ENCODE data around the gene ASMTL.
"Not testable (repeated sequence)": the region's sequence is repeated elsewhere in the genome, so short reads cannot be mapped to it uniquely, and the experiment has no call there.

ASMTL gene

DNA sequence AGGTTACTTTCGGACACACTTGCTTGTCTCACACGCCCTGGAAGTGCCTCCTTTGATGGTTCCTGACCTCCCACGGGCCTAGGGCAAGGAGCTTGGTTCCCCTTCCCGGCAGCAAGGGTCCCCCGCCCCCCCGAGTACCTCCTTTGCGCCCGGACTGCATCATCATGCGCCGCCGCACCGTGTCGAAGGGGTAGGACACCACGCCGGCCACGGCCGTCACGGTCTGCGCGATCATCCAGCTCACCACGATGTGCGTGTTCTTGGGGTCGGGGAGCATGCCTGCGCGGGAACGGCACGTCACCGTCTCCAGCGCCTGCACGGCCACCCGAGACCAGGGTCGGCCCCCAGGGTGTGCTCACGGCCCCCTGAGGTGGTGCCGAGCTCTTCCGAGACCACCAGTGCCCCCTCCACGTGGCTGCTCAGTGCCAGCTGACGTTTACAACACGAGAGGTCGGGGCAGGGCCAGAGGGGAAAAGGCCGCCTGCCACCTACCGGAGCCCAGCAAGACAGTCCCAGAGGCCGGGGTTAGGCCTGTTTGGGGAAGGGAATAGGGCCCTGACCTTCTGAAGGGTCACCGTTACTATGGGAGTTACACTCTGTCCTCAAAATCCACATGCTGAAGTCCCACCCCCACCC, 65.5 kb downstream of the ASMTL start:
- no peak for DNase-seq (ENCODE audit: low read depth in 2 of 2)

DNA sequence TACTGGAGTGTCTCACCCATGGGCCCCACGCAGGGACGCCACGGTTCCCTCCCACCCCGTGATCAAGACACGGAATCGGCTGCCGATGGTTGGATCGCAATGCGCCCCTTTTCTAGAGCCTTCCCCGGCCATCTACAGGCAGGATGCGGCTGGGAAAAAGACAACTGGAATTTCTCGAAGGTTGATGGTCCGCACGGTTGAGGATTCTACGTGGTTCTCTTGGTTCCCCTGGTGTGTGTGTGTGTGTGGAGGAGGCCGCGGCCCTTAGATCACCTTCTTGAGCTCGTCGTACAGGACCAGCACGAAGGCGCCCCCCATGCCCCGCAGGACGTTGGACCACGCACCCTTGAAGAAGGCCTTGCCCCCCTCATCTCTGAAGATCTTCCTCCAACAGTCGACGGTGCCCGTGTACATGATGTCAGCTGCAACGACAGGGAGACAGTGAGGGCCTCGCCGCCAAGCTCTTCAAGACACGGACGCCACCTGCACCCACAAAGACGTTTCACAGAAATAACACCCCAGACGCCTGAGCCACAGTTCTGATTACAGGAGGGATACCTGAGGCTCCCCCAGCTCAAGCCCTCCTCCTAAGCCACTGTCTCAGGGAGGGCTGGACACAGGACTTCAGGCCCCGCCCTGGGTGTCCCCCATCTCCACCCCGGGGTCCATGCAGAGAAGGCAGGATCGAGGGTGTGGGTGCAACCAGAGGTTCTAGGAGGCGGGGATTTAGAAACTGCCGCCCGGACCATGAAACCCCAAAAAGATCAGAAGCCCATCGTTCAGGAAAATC, 66.2 kb downstream of the ASMTL start:
- no peak for DNase-seq (ENCODE audit: low read depth in 2 of 2)

DNA sequence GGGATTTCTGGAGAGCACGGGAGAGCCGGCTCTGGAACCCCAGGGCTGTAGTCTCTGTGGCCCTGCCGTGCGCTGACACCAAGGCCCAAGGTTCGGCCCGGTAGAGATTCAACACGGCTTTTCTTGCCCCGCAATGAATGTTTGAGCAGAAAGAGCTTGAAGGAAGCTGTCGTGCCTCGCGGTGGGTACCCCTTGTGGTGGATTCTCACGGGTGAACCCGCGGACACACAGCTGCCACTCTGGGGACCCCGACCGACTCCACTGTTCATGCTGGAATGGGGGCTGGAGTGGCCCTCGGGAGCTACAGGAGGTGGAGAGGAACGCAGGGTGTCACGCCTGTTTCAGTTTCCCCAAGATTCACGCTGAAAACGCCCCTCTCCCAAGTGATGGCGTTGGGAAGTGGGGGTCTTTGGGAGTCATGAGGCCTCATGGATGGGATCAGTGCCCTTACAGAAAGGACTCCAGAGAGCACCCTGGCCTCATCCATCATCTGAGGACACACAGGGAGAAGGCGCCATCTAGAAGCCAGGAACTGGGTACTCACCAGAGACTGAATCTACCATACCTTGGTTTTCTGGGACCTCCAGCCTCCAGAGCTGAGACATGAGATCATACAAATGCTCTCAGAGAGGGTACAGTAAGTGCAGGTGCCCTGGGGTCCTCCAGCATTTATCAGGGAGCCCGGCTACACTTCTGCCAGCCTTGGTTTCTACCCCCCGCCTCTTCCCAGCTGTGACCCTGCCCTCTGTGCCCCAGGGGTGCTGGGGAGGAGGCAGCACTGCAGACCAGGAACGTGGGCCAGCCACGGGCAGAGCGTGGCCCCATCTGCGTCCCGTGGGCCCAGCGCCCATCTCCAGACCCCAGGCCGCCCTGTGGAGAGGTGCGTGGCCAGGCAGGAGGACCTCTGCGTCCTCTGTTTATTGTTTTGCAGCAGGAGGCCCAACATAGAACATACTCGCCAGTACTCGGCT, 67.2 kb downstream of the ASMTL start:
- no peak for DNase-seq (ENCODE audit: low read depth in 2 of 2)

DNA sequence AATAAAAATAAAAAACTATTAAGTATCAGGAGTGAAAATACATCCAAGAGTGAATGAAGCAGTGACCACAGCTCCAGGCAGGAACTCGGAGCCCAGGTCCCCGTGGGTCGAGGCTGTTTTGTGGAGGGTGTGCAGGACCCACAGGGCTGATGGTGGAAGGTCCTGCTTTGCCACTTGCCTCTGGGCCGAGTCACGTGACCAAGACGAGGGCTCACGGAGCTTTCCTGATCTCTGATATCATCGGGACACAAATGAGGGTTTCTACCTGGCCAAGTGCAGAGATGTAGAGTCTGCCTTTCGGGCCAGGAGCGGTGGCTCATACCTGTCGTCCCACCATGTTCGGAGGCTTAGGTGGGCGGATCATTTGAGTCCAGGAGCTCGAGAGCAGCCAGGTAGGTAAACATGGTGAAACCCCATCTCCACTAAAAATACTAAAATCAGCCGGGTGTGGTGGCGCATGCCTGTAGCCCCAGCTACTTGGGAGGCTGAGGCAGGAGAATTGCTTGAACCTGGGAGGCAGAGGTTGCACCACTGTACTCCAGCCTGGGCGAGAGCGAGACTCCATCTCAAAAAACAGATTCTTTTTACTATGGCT, 68.0 kb downstream of the ASMTL start:
- no peak for DNase-seq (ENCODE audit: low read depth in 2 of 2)

DNA sequence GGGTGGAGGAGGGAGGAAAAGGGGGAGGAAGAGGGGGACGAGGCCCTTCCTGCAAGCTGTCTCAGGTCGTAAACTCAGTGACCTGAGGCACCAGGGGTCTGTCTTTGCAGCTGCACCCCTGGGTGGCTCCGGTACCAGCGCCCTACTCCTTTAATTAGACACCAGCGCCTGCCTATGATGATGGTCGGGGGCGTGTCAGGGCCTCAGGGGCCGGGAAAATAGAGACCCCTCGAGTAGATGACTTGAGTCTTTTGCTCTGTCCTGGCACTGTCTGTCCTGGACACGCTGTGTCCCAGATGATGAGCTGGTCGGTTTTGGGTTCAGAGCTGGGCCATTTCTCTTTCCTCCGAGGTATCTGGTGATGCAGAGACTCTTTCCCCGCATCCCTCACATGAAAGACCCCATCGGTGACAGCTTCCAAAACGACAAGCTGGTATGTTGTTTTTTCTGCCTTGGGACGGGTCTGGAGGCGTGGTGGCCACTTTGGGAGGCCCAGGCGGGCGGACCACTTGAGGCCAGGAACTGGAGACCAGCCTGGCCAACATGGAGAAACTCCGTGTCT, 72.0 kb downstream of the ASMTL start:
- DNase-seq (ENCODE audit: low read depth in 2 of 2), result no peak

DNA sequence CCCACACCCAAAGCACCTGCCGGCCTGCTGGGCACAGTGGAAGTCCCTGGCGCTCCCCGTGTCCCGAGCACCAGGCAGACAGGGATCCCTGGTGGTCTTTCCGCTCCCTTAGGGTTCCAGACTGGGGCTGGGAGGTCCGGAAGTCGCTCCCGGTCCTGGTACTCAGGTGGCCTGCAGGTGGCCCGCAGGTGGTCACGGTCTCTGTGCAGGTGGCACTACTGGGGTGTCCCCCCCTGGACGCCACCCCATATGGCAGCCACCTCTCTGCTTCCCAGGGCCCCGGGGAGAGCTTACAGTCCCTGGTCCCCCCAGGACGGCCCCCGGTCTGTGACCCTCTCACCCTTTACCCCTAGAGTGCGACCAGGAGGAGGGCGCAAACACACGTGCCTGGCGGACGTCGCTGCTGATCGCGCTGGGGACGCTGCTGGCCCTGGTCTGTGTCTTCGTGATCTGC, 74.4 kb downstream of the ASMTL start:
- DNase-seq (ENCODE audit: low read depth in 2 of 2), result no peak

DNA sequence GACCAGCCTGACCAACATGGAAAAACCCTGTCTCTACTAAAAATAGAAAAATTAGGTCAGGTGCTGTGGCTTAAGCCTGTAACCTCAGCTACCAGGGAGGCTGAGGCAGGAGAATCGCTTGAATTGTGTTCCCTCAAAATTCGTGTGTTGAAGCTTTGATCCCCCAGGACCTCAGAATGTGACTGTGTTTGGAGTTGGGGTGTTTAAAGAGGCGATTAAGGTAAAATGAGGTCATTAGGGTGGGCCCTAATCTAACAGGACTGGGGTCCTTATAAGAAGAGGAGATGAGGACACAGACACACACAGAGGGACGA, 84.4 kb downstream of the ASMTL start:
- DNase-seq (ENCODE audit: low read depth in 2 of 2), result no peak

DNA sequence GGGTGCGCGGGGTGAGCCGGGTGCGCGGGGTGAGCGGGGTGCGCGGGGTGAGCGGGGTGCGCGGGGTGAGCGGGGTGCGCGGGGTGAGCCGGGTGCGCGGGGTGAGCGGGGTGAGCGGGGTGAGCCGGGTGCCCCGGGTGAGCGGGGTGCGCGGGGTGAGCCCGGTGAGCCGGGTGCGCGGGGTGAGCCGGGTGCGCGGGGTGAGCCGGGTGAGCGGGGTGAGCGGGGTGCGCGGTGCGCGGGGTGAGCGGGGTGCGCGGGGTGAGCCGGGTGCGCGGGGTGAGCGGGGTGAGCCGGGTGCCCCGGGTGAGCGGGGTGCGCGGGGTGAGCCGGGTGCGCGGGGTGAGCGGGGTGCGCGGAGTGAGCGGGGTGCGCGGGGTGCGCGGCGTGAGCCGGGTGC, 86.3 kb downstream of the ASMTL start:
- not testable (repeated sequence) for DNase-seq (ENCODE audit: low read depth in 2 of 2)

DNA sequence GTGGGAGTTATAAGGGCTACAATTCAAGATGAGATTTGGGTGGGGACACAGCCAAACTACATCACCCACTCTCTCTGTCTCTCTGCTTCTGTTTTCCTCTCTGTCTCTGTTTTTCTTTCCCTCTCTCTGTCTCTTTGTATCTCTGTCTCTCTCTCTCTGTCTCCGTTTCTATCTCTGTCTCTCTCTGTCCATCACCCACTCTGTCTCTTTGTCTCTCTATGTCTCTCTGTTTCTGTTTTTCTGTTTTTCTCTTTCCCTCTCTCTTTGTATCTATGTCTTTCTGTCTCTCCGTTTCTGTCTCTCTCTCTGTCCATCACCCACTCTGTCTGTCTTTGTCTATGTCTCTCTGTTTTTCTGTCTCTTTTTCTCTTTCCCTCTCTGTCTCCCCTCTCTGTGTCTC, 90.8 kb downstream of the ASMTL start:
- DNase-seq (ENCODE audit: low read depth in 2 of 2), result no peak

DNA sequence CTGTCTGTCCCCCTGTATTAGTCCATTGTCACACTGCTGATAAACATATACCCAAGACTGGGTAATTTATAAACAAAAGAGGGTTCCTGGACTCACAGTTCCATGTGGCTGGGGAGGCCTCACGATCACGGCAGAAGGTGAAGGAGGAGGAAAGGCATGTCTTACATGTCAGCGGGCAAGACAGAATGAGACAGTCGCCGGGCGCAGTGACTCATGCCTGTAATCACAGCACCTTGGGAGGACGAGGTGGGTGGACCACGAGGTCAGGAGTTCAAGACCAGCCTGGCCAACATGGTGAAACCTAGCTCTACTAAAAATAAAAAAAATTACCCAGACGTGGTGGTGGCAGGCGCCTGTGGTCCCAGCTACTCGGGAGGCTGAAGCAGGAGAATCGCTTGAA, 91.4 kb downstream of the ASMTL start:
- no peak for DNase-seq (ENCODE audit: low read depth in 2 of 2)

DNA sequence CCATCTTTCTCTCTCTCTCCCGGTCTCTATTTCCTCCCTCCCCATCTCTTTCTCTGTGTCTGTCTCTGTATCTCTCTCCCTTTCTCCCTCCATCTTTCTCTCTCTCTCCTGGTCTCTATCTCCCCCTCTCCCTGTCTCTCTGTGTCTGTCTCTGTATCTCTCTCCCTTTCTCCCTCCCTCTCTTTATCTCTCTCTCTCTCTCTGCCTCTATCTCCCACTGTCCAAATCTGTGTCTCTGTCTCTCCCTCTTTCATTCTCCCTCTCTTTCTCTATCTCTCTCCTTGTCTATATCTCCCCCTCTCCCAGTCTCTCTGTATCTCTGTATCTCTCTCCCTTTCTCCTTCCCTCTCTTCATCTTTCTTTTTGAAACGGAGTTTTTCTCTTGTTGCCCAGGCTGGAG, 92.5 kb downstream of the ASMTL start:
- DNase-seq (ENCODE audit: low read depth in 2 of 2), result no peak

DNA sequence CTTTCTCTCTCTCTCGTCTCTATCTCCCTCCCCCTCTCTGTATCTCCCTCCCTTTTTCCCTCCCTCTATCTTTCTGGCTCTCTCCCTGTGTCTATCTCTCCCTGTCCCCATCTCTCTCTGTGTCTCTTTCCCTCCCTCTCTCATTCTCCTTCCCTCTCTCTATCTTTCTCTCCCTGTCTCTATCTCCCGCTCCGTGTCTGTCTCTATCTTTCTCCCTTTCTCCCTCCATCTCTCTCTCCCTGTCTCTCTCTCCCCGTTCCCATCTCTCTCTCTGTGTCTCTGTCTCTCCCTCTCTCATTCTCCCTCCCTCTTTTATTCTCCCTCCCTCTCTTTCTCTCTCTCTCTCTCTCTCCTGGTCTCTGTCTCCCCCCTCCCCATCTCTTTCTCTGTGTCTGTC, 93.2 kb downstream of the ASMTL start:
- no peak for DNase-seq (ENCODE audit: low read depth in 2 of 2)

DNA sequence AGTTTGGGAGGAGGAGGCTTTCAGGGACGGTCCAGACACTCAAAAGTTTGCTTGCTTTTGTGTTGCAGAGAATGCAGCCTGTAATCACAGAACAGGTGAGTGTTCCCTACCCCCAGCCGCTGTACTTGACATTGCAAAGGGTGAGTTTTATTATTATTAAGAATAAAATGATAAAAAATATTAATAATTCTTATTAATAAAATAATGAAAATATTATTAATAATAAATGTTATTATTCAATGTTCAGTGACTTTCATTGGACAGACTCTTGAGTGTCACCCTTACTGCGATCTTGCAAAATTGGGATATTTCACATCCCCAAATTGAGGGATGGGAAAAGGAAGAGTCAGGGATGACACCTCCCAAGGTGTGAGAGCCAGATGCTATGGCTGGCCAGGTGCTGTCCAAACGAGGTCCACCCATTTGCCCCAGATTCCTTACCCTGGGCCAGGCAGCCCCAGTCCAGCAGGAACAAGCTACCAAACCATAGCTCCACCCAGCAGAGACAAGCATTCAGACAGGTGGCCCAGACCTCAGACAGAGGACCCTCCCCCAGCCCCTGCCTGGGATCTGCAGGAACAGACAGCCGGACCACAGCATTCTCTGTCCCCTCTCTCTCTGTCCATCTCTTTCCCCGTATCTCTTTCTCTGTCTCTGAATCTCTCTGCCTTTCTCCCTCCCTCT, 93.8 kb downstream of the ASMTL start:
- no peak for DNase-seq (ENCODE audit: low read depth in 2 of 2)

DNA sequence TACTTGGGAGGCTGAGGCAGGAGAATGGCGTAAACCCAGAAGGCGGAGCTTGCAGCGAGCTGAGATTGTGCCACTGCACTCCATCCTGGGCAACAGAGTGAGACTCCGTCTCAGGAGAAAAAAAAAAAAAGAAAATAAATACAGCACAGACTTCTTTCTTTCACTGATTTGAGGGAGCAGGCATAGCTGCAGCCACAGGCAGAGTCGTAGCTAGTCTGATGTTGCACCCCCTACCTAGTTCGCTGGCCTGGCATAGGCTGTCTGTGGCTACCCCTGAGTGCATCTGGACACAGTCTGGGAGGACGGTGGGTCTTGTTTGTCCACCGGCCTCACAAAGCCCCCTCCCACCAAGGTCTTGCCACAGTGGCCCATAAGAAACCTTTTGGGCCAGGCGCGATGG, 94.7 kb downstream of the ASMTL start:
- DNase-seq (ENCODE audit: low read depth in 2 of 2), result no peak

DNA sequence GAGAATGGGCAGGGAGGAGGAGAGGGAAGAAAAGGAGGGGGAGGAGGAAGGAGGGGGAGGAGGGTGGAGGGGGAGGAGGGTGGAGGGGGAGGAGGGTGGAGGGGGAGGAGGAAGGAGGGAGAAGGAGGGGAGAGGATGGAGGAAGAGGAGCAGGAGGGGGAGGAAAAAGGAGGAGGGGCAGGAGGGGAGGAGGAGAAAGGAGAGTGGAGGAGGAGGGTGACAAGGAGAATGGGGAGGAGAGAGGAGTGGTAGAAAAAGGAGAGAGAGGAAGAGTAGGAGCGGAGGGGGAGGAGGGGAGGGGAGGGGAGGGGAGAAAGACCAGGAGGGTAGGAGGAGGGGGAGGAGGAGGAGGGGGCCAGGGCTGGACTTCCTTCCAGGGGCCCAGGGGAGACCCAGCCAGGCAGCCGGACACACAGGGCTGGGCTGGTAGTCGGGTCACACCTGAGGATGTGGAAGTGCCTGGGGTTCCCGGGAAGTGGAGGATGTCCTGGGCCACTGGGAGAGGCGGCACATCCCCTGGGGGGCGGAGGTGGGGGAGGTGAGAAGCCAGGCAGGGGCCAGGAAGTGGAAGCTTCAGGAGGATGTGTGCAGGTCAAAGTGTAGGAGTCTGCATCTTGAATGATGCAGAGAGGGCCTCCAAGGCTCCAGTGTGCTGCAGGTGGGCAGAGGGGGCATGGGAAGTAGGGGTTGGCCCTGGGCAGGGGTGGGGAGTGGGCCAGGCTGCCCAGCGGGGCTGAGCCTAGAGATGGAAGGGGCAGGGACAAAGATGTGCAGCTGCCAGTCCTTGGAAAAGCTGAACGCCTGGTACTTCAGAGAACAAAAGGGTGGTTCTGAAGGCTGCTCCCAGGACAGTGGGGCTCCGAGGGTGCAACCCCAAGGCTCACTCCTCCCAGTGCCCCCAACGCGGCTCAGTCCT, 97.3 kb downstream of the ASMTL start:
- no peak for DNase-seq (ENCODE audit: low read depth in 2 of 2)

DNA sequence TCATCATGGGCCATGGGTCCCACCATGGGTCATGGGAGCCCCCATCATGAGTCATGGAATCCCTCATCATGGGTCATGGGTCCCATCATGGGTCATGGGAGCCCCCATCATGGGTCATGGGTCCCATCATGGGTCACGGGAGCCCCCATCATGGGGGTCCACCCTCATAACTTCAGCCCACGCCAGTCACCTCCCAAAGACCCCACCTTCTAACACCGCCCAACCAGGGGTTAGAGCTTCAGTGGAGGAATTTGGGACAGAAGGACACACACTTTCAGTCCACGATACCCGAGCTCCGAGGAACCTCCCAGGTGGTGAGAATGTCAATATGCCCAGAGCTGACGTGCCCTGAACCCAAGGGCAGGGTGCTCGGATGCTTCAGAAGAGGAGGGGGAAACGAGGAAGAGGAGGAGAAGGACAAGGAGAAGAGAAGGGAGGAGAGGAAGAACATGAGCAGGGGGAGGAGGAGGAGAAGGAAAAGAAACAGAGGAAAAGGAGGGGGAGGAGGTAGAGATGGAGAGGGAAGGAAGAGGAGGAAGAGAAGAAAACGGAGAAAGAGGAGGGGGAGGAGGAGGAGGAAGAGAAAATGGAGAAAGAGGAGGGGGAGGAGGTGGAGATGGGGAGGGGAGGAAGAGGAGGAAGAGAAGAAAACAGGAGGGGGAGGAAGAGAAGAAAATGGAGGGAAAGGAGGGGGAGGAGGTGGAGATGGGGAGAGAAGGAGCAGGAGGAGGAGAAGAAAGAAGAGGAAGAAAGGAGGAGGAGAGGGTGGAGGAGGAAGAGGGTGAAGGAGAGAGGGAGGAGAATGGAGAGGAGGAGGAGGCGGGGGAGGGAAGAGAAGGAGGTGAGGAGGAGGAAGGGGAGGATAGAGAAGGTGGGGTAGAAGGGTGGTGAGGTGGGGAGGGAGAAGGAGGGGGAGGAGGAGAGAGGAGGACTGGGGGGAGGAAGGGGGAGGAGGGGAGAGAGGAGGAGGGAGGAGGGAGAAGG, 98.4 kb downstream of the ASMTL start:
- DNase-seq (ENCODE audit: low read depth in 2 of 2), result no peak
